Measurements from ENCODE around the gene LCN1.
"Not testable (repeated sequence)": the region's sequence is repeated elsewhere in the genome, so short reads cannot be mapped to it uniquely, and the experiment has no call there.

The LCN1 gene

GRCh38 chr9:135524130-135524861, 3.1 kb downstream of the LCN1 start:
- no peak for DNase-seq

GRCh38 chr9:135525241-135526088, 4.2 kb downstream of the LCN1 start:
- DNase-seq, result no peak

GRCh38 chr9:135526089-135526729, 5.0 kb downstream of the LCN1 start:
- DNase-seq, result no peak

- DNase-seq, result no peak
Measured at GRCh38 chr9:135526730-135527571, 5.7 kb downstream of the LCN1 start.

- DNase-seq, result not testable (repeated sequence)
Measured at GRCh38 chr9:135528842-135529435, 7.7 kb downstream of the LCN1 start.

- DNase-seq, result no peak
Measured at GRCh38 chr9:135530146-135530545, 8.9 kb downstream of the LCN1 start.

GRCh38 chr9:135531096-135531495, 9.9 kb downstream of the LCN1 start:
- DNase-seq, result no peak

GRCh38 chr9:135533113-135533512, 11.9 kb downstream of the LCN1 start:
- DNase-seq, result no peak

- no peak for DNase-seq
Measured at GRCh38 chr9:135533674-135534073, 12.4 kb downstream of the LCN1 start.

GRCh38 chr9:135534192-135534711, 13.0 kb downstream of the LCN1 start:
- DNase-seq, result not testable (repeated sequence)

GRCh38 chr9:135534826-135535225, 13.6 kb downstream of the LCN1 start:
- not testable (repeated sequence) for DNase-seq

GRCh38 chr9:135535631-135536030, 14.4 kb downstream of the LCN1 start:
- not testable (repeated sequence) for DNase-seq

- no peak for DNase-seq
Measured at GRCh38 chr9:135536216-135536615, 15.0 kb downstream of the LCN1 start.

- not testable (repeated sequence) for DNase-seq
Measured at GRCh38 chr9:135543262-135543894, 22.1 kb downstream of the LCN1 start.

- DNase-seq, result no peak
Measured at GRCh38 chr9:135544981-135545635, 23.9 kb downstream of the LCN1 start.

- not testable (repeated sequence) for DNase-seq
Measured at GRCh38 chr9:135545646-135546176, 24.5 kb downstream of the LCN1 start, which contains the start of gene OBP2A. Gene OBP2A, plus strand, starts transcription at chr9:135546126. Its CDS starts 55 bp downstream, at chr9:135546181.

- DNase-seq, result not testable (repeated sequence)
Measured at GRCh38 chr9:135546792-135547617, 25.8 kb downstream of the LCN1 start.

GRCh38 chr9:135547756-135548736, 26.8 kb downstream of the LCN1 start:
- DNase-seq, result no peak
